ENCODE results near the gene PHF24. TPM values are rescaled to one million over a fixed set of nuclear protein-coding genes. Genes with fewer than 3 reads are reported as not detected.

PHF24 gene
- total RNA-seq, 1 experiment from 2014 or later: not detected

DNA sequence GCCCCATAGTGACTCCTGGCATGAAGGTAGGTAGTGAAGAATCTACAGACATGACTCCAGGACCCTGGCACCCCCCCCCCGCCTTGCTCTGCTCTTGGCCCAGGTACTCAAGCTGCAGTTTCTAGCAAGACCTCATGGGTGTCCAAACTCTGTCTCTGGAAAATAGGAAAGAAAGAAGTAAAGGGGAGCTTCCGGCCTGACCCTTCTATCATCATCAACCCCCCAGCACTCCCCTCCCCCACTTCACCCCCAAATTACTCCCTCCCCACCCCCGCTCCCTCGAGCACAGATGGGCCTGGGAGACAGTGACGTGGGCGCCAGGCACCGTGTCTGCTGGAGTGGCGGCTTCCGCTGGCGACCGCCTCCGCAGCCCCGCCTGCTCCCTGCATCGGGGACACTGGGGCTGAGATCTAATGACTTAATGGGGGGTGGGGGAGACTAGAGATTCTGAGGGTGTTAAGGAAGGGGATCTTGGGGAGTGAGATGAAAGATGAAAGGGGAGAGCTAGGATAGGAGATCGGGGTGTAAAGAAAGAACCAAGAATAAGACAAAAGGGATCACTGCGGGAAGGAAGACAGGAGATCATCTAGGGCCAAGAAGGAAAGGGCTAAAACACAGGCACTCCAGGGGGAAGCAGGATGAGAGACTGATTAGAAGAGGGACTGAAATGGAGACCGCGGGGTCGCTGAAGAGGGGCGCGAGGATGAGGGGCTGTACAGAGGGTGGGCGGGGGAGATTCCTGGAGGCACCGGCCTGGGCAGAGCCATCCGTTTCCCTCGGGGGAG lies 30.3 kb downstream of the PHF24 start:
- CTCF ChIA-PET: interaction anchor here (0.8 kb wide), 1 partner anchor 760 kb away, joined by 4 read pairs; no protein-coding TSS in a partner anchor
- intact Hi-C loops (cut with micrococcal nuclease; ENCODE audit: unreplicated experiment): loop anchor here (5.0 kb wide), 1 partner anchor 226 kb away; no protein-coding TSS in a partner anchor
- Mint-ChIP-seq H3K27ac (ENCODE audit: unreplicated experiment) (peak overlapping the region; percentile 97), H3K4me3 (ENCODE audit: low read depth, unreplicated experiment) (peak overlapping the region; percentile 71), H3K9me3 (ENCODE audit: low read depth, unreplicated experiment) (no peaks in the 10 kb centered on the region), H3K4me1 (ENCODE audit: low read depth, unreplicated experiment) (peaks cover 31% of the 10 kb centered on the region), H3K36me3 (ENCODE audit: insufficient read depth, unreplicated experiment) (peaks cover 37% of the 10 kb centered on the region), H3K27me3 (ENCODE audit: unreplicated experiment) (peaks cover 55% of the 10 kb centered on the region)
- TF ChIP-seq, protein P1, sequence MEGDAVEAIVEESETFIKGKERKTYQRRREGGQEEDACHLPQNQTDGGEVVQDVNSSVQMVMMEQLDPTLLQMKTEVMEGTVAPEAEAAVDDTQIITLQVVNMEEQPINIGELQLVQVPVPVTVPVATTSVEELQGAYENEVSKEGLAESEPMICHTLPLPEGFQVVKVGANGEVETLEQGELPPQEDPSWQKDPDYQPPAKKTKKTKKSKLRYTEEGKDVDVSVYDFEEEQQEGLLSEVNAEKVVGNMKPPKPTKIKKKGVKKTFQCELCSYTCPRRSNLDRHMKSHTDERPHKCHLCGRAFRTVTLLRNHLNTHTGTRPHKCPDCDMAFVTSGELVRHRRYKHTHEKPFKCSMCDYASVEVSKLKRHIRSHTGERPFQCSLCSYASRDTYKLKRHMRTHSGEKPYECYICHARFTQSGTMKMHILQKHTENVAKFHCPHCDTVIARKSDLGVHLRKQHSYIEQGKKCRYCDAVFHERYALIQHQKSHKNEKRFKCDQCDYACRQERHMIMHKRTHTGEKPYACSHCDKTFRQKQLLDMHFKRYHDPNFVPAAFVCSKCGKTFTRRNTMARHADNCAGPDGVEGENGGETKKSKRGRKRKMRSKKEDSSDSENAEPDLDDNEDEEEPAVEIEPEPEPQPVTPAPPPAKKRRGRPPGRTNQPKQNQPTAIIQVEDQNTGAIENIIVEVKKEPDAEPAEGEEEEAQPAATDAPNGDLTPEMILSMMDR (IDR thresholded peaks at IDR 0.05; ENCODE audit: unreplicated experiment): no peak
- no peak for DNase-seq
- BruUV-seq (replicated peaks): no TSS peak

DNA sequence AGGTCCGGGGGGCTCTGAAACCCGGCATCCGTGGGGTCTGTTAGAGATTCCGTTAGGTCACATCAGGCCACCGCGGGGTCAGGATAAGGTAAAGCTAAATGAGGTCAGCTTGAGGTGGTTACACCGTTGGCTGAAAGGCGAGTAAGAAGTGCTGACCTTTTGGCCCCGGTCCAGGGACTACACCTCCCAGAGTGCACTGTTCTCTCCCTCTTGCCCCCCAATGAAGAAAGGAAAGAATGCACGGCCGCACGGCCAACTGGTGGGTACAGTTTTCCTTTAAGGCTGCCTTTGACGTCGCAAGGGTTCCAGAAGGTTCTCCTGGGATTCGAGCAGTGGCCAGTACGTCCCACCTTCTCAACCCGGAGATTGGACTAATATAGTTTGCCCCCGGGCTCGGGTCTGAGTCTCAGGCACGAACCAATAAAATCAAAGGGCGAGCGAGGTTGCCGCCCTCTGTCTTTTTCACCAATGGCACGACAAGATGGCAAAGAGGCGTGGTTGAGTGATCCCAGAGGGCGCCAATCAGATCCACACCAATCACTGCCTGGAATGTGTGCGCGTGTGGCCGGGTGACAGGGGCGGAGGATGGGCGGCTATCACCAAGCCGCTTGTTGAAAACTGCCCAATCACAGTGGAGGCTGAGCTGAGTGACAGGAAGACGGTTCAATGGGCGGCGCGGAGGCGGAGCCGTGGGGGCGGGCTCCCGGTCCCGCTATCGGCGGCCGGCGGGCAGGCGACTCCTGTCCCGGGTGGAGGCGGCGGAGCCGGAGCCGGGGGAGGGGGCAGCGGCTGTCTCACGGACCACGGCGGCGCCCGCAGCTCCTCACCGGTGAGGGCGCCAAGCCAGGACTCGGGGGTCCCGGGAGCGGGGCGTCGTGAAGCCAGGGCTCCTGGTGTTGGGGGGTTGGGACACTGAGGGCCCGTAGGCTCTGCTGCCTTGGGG lies 31.2 kb downstream of the PHF24 start, which contains the start of gene DNAJB5:
Gene DNAJB5, plus strand, starts transcription at position 743 of the 943 bp plus-strand sequence. CDS start 886 bp downstream, outside the sequence.
- peak; percentile 94 for DNase-seq
- TF ChIP-seq, protein P1 (IDR thresholded peaks at IDR 0.05; ENCODE audit: unreplicated experiment): no peak
- H3K27me3 Mint-ChIP-seq (ENCODE audit: unreplicated experiment): peaks cover 47% of the 10 kb centered on the region
- peak within 1 kb of the TSS; percentile 97 for H3K27ac Mint-ChIP-seq (ENCODE audit: unreplicated experiment)
- intact Hi-C loops (cut with micrococcal nuclease; ENCODE audit: unreplicated experiment): loop anchor here (5.0 kb wide), 1 partner anchor 227 kb away; no protein-coding TSS in a partner anchor
- no TSS peak for BruUV-seq (replicated peaks)
- no peaks in the 10 kb centered on the region for H3K9me3 Mint-ChIP-seq (ENCODE audit: low read depth, unreplicated experiment)
- CTCF ChIA-PET: interaction anchor here (0.6 to 1.0 kb wide), 2 partner anchors 89 to 356 kb away, joined by 3 to 10 read pairs; no protein-coding TSS in a partner anchor
- peaks cover 31% of the 10 kb centered on the region for H3K4me1 Mint-ChIP-seq (ENCODE audit: low read depth, unreplicated experiment)
- H3K4me3 Mint-ChIP-seq (ENCODE audit: low read depth, unreplicated experiment): peak within 1 kb of the TSS; percentile 71
- H3K36me3 Mint-ChIP-seq (ENCODE audit: insufficient read depth, unreplicated experiment): peaks cover 40% of the 10 kb centered on the region

DNA sequence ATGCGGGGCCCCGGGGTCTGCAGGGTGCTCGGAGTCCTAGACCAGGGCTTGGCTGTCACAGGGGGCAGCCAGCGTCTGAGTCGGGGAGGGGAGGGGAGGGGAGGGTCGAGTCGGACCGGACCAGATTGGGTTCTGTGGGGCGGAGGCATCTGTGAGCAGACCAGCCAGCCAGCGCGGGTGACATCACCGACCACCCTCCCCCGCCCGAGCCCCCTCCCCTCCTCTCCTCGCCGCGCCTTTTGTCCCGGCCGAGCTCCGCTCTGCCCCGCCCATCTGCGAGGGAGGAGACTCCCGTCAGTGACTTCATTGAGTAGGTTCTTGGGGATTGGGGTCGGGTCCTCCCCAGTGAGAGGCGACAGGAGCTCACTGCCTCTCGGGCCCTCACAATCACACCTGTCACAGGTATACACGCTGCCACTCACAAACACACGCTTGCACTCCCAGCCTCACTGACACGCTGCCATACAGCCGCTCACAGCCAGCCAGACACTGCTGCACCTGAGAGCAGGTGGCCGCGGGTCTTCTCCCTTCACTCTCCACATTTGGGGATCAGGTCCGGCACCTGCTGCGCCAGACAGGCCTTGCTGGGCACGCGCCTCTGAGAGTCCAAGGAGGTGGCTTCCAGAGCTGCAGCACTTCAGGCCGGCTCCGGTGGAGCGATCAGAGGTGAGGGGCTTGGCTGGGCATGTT lies 32.0 kb downstream of the PHF24 start:
- no TSS peak for BruUV-seq (replicated peaks)
- Mint-ChIP-seq H3K27me3 (ENCODE audit: unreplicated experiment) (peaks cover 39% of the 10 kb centered on the region), H3K27ac (ENCODE audit: unreplicated experiment) (peak overlapping the region; percentile 48), H3K4me3 (ENCODE audit: low read depth, unreplicated experiment) (peak overlapping the region; percentile 71), H3K4me1 (ENCODE audit: low read depth, unreplicated experiment) (peaks cover 31% of the 10 kb centered on the region), H3K9me3 (ENCODE audit: low read depth, unreplicated experiment) (no peaks in the 10 kb centered on the region), H3K36me3 (ENCODE audit: insufficient read depth, unreplicated experiment) (peaks cover 45% of the 10 kb centered on the region)
- DNase-seq: peak; percentile 30
- TF ChIP-seq, protein P1 (IDR thresholded peaks at IDR 0.05; ENCODE audit: unreplicated experiment): no peak
- intact Hi-C loops (cut with micrococcal nuclease; ENCODE audit: unreplicated experiment): loop anchor here (5.0 kb wide), 1 partner anchor 228 kb away; no protein-coding TSS in a partner anchor
- CTCF ChIA-PET: interaction anchor here (0.6 to 1.0 kb wide), 3 partner anchors 90 to 356 kb away, joined by 3 to 10 read pairs (median 4); no protein-coding TSS in a partner anchor
